Measurements from ENCODE around the gene PDRG1.

- TF ChIP-seq POLR2A (IDR thresholded peaks at IDR 0.05) (no peak), CTCF (IDR thresholded peaks at IDR 0.05) (no peak)
Measured at GRCh38 chr20:31987744-31988143, 35.9 kb upstream of the PDRG1 start.

All from prostate gland (tissue), 2 donors.